ENCODE data around the gene FAM219A. TPM values are rescaled to one million over a fixed set of nuclear protein-coding genes. Genes with fewer than 3 reads are reported as not detected.
A peak's percentile ranks its signal among the peaks of the same experiment; 100 is the strongest.

FAM219A gene
- total RNA-seq, 6 experiments from 2014 or later, result 21.6 to 23.6 (median 22.6) TPM

- no peak for TF ChIP-seq CTCF (IDR thresholded peaks at IDR 0.05)
- Mint-ChIP-seq H3K4me3 (no peak overlapping the region), H3K27me3 (ENCODE audit: insufficient read depth) (peaks cover 1% of the 10 kb centered on the region), H3K36me3 (ENCODE audit: low read depth) (peaks cover 7% of the 10 kb centered on the region), H3K27ac (no peak overlapping the region), H3K9me3 (no peaks in the 10 kb centered on the region), H3K4me1 (ENCODE audit: low read depth) (peaks cover 20% of the 10 kb centered on the region)
- no peak for DNase-seq
Observed at GRCh38 chr9:34408173-34408572, 50.2 kb downstream of the FAM219A start.

- Mint-ChIP-seq H3K36me3 (ENCODE audit: low read depth) (peaks cover 7% of the 10 kb centered on the region), H3K4me3 (no peak overlapping the region), H3K27ac (peak overlapping the region; percentile 4; the same call in 1 of the 2 replicates), H3K4me1 (ENCODE audit: low read depth) (peaks cover 23% of the 10 kb centered on the region), H3K27me3 (ENCODE audit: insufficient read depth) (no peaks in the 10 kb centered on the region; the same call in 1 of the 2 replicates), H3K9me3 (no peaks in the 10 kb centered on the region)
- TF ChIP-seq CTCF (IDR thresholded peaks at IDR 0.05), result no peak
- DNase-seq, result no peak
Observed at GRCh38 chr9:34406219-34406618, 52.2 kb downstream of the FAM219A start.

GRCh38 chr9:34405719-34406118, 52.7 kb downstream of the FAM219A start:
- no peak overlapping the region; the same call in 1 of the 2 replicates for H3K27ac Mint-ChIP-seq
- H3K4me1 Mint-ChIP-seq (ENCODE audit: low read depth), result peaks cover 23% of the 10 kb centered on the region
- H3K27me3 Mint-ChIP-seq (ENCODE audit: insufficient read depth), result no peaks in the 10 kb centered on the region; the same call in 1 of the 2 replicates
- peak; percentile 26 for DNase-seq
- no peaks in the 10 kb centered on the region for H3K9me3 Mint-ChIP-seq
- no peak for TF ChIP-seq CTCF (IDR thresholded peaks at IDR 0.05)
- H3K4me3 Mint-ChIP-seq, result no peak overlapping the region
- peaks cover 7% of the 10 kb centered on the region for H3K36me3 Mint-ChIP-seq (ENCODE audit: low read depth)

- Mint-ChIP-seq H3K36me3 (ENCODE audit: low read depth) (peaks cover 7% of the 10 kb centered on the region), H3K27ac (no peak overlapping the region)
Observed at GRCh38 chr9:34403554-34404380, 54.6 kb downstream of the FAM219A start.

More at GRCh38 chr9:34403554-34404380, 54.6 kb downstream of the FAM219A start:
- peak; percentile 62 for DNase-seq
- H3K4me1 Mint-ChIP-seq (ENCODE audit: low read depth), result peaks cover 23% of the 10 kb centered on the region
- H3K27me3 Mint-ChIP-seq (ENCODE audit: insufficient read depth), result no peaks in the 10 kb centered on the region; the same call in 1 of the 2 replicates
- H3K4me3 Mint-ChIP-seq, result no peak overlapping the region
- peak; percentile 99 for TF ChIP-seq CTCF (IDR thresholded peaks at IDR 0.05)
- no peaks in the 10 kb centered on the region for H3K9me3 Mint-ChIP-seq
